ENCODE results near the gene TASP1. TPM values are rescaled to one million over a fixed set of nuclear protein-coding genes. Genes with fewer than 3 reads are reported as not detected.

The TASP1 gene
- total RNA-seq, 2 experiments from 2014 or later = 10.7 to 11.3 TPM

DNA sequence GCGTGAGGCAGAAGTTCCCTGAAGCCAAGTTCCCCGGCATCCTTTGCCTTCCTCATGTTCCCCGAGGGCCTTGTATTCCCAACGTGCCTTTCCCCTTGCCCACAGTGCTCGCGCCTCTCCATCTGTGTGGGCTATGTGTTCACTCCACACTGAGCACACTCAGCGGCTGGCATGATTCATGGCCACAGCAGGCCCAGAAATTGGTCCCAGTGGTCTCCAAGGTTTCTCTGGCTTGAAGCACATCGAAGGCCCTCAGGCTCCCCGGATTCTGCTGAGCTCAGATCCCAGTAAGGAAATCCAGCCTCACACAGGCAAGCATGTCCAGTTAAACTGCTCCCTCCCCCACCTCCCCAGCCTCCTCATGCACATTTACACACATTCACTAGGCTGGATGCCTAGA is 294.1 kb downstream of the TASP1 start:
- ChIA-PET CTCF (no interaction called here), POLR2A (no interaction called here)
- H3K4me1 Mint-ChIP-seq (ENCODE audit: low read depth) = no peaks in the 10 kb centered on the region

DNA sequence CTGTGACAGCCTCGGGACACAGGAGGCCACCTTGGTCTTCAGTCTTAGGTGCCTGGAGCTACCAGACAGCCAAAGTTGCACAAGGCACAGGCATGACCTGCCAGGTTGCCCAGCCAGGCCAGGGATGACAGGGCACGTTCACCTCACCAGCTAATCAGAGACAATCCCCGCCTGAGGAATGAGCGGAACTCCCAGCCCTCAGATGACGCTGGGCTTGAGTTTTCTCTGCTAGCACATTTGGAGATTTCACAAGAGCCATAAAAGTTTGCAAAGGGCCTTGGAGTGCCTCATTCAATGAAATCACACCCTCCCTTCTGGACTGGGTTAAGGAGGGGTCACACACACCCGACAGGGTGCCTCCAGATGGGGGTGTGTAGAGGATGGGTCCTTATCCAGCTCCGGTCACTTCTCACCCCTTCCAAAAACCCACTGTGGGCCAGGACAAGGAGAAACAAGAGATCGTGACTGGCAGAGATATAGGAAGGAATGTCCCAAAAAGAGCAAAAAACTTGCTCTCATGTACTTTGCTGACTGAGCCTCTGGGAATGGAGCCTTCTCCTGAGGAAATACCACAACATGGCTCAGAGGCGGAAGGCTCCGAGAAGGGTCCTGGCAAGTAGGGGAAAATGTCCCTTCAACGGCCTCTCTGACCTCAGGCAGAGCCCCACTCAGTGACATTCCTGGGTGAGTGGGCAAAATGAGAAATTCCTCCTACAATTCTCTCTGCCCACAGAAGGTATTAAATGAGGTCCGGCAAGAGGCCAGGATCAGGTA is 296.1 kb downstream of the TASP1 start:
- H3K9me3 Mint-ChIP-seq = no peaks in the 10 kb centered on the region
- Histone ChIP-seq H3K27ac (ENCODE audit: low read depth in 1 of 2, low read length in 2 of 2) (no peak overlapping the region), H3K9me3 (ENCODE audit: control insufficient read depth in 1 of 2, insufficient read depth in 1 of 2, low read length in 2 of 2) (peaks cover 0 to 8% of the 10 kb centered on the region in 2 experiments), H3K27me3 (ENCODE audit: control insufficient read depth in 1 of 2, insufficient read depth in 2 of 2, low read length in 2 of 2) (no peaks in the 10 kb centered on the region), H3K4me1 (ENCODE audit: insufficient read depth, low read length) (no peaks in the 10 kb centered on the region), H3K36me3 (ENCODE audit: insufficient read depth, low read length) (no peaks in the 10 kb centered on the region), H3K4me3 (ENCODE audit: low read length) (no peak overlapping the region)
- DNase-seq = no peak
- ATAC-seq (ENCODE audit: poor library complexity) = no peak
- TF ChIP-seq, protein P1, sequence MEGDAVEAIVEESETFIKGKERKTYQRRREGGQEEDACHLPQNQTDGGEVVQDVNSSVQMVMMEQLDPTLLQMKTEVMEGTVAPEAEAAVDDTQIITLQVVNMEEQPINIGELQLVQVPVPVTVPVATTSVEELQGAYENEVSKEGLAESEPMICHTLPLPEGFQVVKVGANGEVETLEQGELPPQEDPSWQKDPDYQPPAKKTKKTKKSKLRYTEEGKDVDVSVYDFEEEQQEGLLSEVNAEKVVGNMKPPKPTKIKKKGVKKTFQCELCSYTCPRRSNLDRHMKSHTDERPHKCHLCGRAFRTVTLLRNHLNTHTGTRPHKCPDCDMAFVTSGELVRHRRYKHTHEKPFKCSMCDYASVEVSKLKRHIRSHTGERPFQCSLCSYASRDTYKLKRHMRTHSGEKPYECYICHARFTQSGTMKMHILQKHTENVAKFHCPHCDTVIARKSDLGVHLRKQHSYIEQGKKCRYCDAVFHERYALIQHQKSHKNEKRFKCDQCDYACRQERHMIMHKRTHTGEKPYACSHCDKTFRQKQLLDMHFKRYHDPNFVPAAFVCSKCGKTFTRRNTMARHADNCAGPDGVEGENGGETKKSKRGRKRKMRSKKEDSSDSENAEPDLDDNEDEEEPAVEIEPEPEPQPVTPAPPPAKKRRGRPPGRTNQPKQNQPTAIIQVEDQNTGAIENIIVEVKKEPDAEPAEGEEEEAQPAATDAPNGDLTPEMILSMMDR (IDR thresholded peaks at IDR 0.05) = no peak
- no peak overlapping the region for H3K27ac Mint-ChIP-seq
- no peaks in the 10 kb centered on the region for H3K27me3 Mint-ChIP-seq
- CTCF ChIA-PET = no interaction called here
- intact Hi-C loops (cut with DNase I, micrococcal nuclease) = no loop called here
- no peak overlapping the region for H3K4me3 Mint-ChIP-seq
- H3K36me3 Mint-ChIP-seq (ENCODE audit: low read depth) = no peaks in the 10 kb centered on the region
- no peaks in the 10 kb centered on the region for H3K4me1 Mint-ChIP-seq (ENCODE audit: low read depth)
- POLR2A ChIA-PET = no interaction called here

More for the DNA sequence above, 294.1 kb downstream of the TASP1 start:
- Mint-ChIP-seq H3K4me3 (no peak overlapping the region), H3K36me3 (ENCODE audit: low read depth) (no peaks in the 10 kb centered on the region), H3K9me3 (no peaks in the 10 kb centered on the region), H3K27ac (no peak overlapping the region), H3K27me3 (no peaks in the 10 kb centered on the region)
- TF ChIP-seq, protein P1 (IDR thresholded peaks at IDR 0.05) = no peak
- H3K36me3 ChIP-seq (ENCODE audit: insufficient read depth, low read length) = no peaks in the 10 kb centered on the region
- DNase-seq = no peak
- no peaks in the 10 kb centered on the region for H3K4me1 ChIP-seq (ENCODE audit: insufficient read depth, low read length)
- no peak overlapping the region for H3K27ac ChIP-seq (ENCODE audit: low read depth in 1 of 2, low read length in 2 of 2)
- intact Hi-C loops (cut with DNase I, micrococcal nuclease) = no loop called here
- H3K27me3 ChIP-seq (ENCODE audit: control insufficient read depth in 1 of 2, insufficient read depth in 2 of 2, low read length in 2 of 2) = no peaks in the 10 kb centered on the region
- ATAC-seq (ENCODE audit: poor library complexity) = no peak
- H3K4me3 ChIP-seq (ENCODE audit: low read length) = no peak overlapping the region
- peaks cover 0 to 8% of the 10 kb centered on the region in 2 experiments for H3K9me3 ChIP-seq (ENCODE audit: control insufficient read depth in 1 of 2, insufficient read depth in 1 of 2, low read length in 2 of 2)

DNA sequence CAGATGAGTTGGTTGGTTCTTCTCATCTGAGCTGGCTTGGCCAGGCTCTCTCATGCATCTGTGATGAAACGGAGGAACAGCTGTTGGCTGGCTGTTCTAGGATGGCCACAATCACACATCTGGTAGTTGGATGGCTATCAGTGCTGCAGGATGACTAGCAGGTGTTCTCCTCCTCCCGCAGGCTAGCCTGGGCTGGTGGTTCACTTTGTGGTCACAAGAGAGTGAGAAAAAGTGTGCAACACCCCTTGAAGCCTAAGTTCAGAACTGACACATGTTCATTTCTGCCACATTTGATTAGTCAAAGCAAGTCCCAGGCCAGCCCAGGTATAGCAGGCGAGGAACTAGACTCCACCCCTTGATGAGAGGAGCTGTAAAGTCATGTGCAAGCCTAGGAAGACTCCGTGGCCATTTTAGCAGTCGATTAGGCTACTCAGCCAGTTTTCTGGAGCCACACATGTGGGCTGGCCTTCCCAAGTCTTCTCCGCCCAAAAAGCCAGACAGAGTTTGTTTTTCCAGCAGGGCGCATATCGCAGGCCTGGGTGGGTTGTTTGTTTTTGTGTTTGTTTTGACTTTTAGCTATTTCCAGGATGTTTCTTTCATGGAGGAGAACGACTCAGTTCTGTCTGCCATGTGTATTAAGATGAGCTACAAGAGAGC is 296.9 kb downstream of the TASP1 start:
- H3K36me3 ChIP-seq (ENCODE audit: insufficient read depth, low read length) = no peaks in the 10 kb centered on the region
- DNase-seq (no peak), ATAC-seq (ENCODE audit: poor library complexity) (no peak)
- Mint-ChIP-seq H3K4me3 (no peak overlapping the region), H3K36me3 (ENCODE audit: low read depth) (no peaks in the 10 kb centered on the region), H3K27me3 (no peaks in the 10 kb centered on the region), H3K27ac (no peak overlapping the region), H3K4me1 (ENCODE audit: low read depth) (no peaks in the 10 kb centered on the region), H3K9me3 (no peaks in the 10 kb centered on the region)
- TF ChIP-seq, protein P1 (IDR thresholded peaks at IDR 0.05) = no peak
- no peak overlapping the region for H3K4me3 ChIP-seq (ENCODE audit: low read length)
- CTCF ChIA-PET = no interaction called here
- intact Hi-C loops (cut with DNase I, micrococcal nuclease) = no loop called here
- no peaks in the 10 kb centered on the region for H3K27me3 ChIP-seq (ENCODE audit: control insufficient read depth in 1 of 2, insufficient read depth in 2 of 2, low read length in 2 of 2)
- no peak overlapping the region for H3K27ac ChIP-seq (ENCODE audit: low read depth in 1 of 2, low read length in 2 of 2)
- peaks cover 0 to 8% of the 10 kb centered on the region in 2 experiments for H3K9me3 ChIP-seq (ENCODE audit: control insufficient read depth in 1 of 2, insufficient read depth in 1 of 2, low read length in 2 of 2)
- POLR2A ChIA-PET = no interaction called here
- H3K4me1 ChIP-seq (ENCODE audit: insufficient read depth, low read length) = no peaks in the 10 kb centered on the region
